GM21447 (cell line): ENCODE data around the gene MYO18B.
"Not testable (repeated sequence)": the region's sequence is repeated elsewhere in the genome, so short reads cannot be mapped to it uniquely, and the experiment has no call there.

ENCODE experiments used
- ATAC-seq: cut with Tn5 transposase; IDR thresholded peaks from one replicate; pipeline ENCODE4 v1.9.1; 2021; ENCODE audit not compliant: unreplicated experiment

Gene MYO18B

DNA sequence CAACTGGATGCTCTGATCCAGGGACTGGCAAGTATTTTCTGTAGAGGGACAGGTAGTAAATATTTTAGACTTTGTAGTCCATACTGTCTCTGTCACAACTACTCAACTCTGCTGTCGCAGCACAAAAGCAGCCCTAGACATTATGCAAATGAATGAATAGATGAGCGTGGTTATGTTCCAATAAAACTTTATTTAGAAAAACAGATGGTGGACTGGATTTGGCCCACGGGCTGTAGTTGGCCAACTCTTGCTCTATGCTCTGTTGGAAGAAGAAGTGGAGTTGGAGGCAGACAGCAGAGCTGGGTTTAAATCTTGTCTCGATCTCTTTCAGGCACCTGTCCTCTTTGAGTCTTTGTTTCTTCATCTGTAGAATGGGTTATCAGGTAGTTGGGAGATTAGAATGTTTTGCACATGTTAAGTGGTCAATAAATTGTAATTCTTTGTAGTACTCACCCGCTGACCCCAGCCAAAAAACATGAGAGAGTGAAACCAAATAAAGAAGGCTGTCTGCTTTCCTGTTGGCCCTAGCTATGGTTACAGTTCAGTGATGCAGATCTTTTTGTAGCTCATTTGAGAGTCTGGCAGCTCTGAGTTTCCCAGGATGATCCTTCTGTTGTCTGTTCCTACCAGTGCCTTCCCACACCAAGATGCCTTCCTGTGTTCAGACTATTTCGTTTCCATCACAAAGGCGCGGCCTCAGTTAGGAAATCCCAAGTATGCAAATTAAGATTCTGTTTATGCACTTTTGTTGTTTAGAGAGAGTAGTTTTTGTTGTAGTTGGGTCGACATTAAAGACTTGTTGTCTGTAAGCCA lies 229.2 kb downstream of the MYO18B start:
- no peak for ATAC-seq

- ATAC-seq: no peak
Measured at GRCh38 chr22:25972397-25972796, 230.4 kb downstream of the MYO18B start.

DNA sequence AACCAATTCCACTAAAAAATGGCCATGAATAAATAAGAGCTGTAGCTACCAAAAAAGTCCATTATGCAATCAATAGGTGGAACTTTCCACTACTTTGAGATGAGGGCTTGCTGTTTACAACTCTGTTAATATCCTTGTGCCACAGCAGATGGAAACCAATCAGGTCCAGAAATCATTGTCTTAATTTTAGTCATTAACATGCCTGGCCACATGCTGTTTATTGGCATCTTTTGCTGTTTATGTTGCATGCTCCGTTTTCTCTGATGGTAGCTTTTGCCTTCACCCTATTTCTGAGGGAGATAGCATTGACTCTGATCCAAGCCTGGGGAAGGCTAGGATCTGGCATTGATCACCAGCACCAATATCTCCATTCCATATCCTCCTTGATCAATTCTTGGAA lies 234.4 kb downstream of the MYO18B start:
- ATAC-seq: no peak

GRCh38 chr22:25979968-25980367 lies 238.0 kb downstream of the MYO18B start:
- no peak for ATAC-seq

DNA sequence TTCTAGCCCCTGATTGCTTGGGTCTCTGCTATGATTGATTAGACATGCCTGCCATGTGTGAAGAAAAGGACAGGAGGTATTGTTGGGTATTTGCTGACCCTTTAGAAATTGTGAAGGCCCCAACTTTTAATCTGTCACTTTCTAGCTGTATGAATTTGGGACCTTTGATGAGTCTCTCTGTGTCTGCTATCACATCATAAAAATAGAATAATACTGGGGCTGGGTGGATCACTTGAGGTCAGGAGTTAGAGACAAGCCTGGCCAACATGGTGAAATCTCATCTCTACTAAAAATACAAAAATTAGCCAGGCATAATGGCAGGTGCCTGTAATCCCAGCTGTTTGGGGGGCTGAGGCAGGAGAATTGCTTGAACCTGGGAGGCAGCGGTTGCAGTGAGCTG lies 242.9 kb downstream of the MYO18B start:
- ATAC-seq: not testable (repeated sequence)

DNA sequence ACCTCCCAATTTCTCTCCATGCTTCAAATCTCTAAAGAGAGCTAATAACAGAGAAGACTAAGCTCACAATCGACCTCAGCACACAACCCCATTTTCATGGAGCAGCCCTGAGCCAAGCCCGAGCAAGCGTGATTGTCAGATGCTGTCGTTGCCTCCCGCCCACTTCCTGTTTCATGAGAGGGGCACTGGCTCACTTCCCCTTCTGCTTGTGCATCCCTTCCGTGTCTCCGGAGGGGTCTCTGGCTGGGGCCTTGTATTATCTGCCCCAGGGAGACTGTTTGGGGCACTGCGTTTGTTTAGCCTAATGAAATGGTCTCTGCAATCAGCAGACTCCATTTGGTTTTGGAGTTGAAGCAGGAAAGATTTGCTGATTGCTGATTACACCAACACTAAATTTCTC lies 246.0 kb downstream of the MYO18B start:
- ATAC-seq: no peak

DNA sequence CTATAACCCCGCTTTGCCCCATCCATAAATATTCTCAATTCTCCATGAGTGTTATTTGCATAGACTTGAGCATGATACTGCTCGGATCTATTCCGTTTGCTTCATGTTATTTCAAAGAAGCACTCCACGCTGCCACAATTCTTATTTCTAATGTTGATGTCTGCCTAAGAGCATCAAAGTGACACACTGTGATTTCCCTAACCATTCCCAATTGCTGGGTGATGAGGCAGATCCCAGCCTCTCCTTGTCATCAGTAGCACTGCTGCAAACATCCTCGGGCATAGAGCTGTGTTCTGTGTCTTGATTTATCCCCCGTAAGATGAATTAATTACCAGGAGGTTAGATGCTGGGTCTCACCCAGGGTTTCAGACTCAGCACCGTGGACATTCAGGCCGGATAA lies 249.0 kb downstream of the MYO18B start:
- ATAC-seq: no peak

DNA sequence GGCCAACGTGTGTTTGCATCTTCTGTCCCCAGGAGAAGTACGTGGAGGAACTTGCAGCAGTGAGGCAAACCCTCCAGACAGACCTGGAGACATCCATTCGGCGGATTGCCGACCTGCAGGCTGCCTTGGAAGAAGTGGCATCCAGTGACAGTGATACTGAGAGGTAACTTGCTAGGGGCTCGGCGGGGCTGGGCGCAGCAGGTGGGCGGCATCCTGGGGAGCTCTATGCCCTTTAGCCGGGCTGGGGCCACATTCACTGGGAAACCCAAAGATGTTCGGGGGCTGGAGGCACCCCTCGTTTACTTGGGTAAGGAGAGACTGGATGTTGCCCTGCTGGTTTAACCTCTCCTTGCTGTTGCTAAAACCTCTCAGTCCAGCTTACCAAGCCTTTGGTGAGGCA lies 250.3 kb downstream of the MYO18B start:
- no peak for ATAC-seq

DNA sequence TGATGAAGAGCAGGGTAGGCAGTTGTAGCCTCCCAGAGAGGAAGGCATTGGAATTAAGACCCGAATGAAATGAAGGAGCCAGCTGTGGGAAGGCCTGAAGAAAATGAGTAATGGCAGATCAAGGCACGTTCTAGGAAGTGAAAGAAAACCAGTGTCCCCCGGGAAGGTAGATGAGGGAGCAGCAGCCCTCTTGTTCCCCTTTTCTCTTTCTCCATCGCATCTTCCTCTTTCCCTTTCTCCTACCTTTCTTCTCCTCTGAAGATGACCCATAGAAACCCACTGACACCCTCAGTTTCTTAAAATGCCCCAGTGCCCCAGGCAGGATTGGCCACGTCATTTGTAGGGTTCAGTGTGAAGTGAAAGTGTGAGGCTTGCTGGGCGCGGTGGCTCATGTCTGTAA lies 254.7 kb downstream of the MYO18B start:
- no peak for ATAC-seq

GRCh38 chr22:25997886-25998775 lies 256.1 kb downstream of the MYO18B start:
- ATAC-seq: no peak

- ATAC-seq: no peak
Measured at GRCh38 chr22:26002456-26002855, 260.5 kb downstream of the MYO18B start.

- no peak for ATAC-seq
Measured at GRCh38 chr22:26004477-26004876, 262.5 kb downstream of the MYO18B start.

DNA sequence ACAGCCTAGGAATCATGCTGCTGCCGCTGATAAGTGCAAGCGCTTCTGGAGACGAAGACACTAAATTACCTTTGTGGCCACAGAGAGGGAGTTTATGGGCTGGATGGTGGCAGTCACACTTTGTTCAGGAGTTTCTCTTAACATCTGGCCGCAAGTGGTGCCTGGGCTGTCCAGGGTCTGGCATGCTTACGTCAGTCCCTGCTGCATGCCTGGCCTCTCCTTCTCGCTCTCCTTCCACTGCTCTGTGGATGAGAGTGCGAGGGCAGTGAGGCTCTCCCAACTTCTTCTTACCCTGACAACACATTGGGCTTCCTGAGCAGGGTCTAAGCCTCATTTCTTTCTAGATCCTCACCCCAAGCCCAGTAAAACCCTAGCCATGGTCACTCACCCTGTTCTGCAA lies 266.6 kb downstream of the MYO18B start:
- ATAC-seq: no peak

DNA sequence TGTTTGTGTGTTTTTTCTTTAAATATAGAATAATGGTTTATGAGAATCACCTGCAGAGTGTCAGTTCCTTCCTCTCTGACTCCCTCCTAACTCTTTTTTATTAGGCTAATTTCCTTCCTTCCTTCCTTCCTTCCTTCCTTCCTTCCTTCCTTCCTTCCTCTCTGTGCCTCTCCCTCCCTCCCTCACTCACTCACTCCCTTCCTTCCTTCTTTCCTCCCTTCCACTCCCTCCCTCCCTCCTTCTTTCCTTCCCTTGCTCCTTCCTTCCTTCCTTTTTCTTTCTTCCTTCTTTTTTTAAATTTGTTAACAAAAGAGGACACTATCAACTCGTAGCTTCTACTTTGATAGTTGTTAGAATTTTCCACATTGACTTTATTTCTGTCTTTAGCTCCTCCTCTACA lies 274.9 kb downstream of the MYO18B start:
- ATAC-seq: no peak

GRCh38 chr22:26017932-26018331 lies 275.9 kb downstream of the MYO18B start:
- ATAC-seq: no peak

DNA sequence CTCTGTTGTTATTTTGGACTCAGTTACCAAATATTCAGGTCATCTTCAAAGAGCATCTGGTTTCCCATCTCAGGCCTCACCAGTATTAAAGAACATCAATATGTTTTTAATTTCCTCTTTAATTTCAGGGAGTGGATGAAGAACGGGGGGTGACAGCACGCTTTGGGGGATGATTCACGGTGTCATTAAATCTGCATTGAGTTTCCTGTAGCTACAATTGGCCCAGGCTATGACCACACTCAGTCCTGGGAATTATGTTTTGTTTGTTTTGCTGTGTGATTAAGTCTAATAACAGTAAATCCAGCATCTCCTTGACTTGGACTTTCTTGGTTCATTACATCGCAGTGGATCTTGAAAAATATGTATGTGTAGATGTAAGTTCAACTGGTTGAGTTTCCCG lies 277.6 kb downstream of the MYO18B start:
- ATAC-seq: no peak

- ATAC-seq: no peak
Measured at GRCh38 chr22:26021516-26021915, 279.5 kb downstream of the MYO18B start.

DNA sequence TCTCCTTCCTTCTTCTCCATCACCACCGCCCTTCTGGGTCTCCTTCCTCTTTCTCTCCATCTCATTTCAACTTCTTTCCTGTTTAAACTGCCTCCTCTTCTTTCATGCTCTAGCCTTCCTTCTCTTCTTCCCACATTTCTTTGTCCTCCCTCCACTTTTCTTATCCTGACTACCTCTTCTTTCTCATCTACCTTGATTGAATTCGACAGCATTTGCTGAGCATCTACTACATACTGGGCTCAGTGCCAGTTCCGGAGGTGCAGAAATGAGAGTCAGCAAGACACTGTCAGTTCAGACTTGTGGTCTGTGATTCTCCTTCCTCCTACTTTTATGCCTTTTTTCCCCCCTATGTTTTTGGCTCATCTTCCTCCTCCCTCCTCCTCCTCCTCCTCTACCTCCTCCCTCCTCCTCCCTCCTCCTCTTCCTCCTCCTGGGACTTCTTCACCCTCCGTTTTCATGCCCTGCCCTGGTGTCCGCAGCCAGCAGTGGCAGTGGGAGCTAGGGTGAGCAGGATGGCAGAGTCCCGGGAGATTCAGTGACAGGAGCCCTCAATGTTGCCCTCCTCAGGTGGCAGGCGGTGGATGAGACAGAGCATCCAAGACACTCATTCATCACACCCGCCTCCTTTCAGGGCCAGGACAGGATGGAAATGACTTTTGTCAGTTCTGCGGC lies 281.3 kb downstream of the MYO18B start:
- ATAC-seq: no peak

GRCh38 chr22:26025626-26026025 lies 283.6 kb downstream of the MYO18B start:
- ATAC-seq: no peak

DNA sequence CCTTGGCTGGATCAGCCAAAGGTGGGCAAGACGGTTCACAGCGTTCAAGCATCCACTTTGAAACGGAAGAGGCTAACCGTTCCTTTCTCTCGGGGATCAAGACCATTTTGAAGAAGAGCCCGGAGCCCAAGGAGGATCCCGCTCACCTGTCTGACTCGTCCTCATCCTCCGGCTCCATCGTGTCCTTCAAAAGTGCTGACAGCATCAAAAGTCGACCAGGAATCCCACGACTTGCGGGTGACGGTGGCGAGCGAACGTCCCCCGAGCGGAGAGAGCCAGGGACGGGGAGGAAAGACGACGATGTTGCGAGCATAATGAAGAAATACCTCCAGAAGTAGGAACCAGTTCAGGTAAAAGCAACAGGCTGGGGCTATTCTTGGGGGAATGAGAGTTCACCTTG lies 285.4 kb downstream of the MYO18B start:
- no peak for ATAC-seq

GRCh38 chr22:26031641-26032040 lies 289.7 kb downstream of the MYO18B start:
- ATAC-seq: no peak

- no peak for ATAC-seq
Measured at GRCh38 chr22:26033071-26033470, 291.1 kb downstream of the MYO18B start.
